BE2C (cell line): ENCODE results near the gene ADCY5.

Experiments
- DNase-seq: peaks from one replicate; pipeline ENCODE4 v3.0.0-alpha.2; 2020
- H3K27me3 ChIP-seq: fragments of 250-450 bp; sonication (Bioruptor Pico); 2 replicates; pipeline ENCODE4 v1.5.1; 2020; ENCODE audit warnings: mild to moderate bottlenecking
- H3K36me3 ChIP-seq: fragments of 250-450 bp; sonication (Bioruptor Pico); 2 replicates; pipeline ENCODE4 v1.5.1; 2020; ENCODE audit warnings: mild to moderate bottlenecking
- H3K4me1 ChIP-seq: fragments of 250-450 bp; sonication (Bioruptor Pico); 2 replicates; pipeline ENCODE4 v1.5.1; 2020
- H3K4me3 ChIP-seq: 2 replicates; pipeline ENCODE4 v1.5.1; 2011; ENCODE audit warnings: low read depth, low read length
- H3K9me3 ChIP-seq: fragments of 250-450 bp; sonication (Bioruptor Pico); 2 replicates; pipeline ENCODE4 v1.5.1; 2020
- TF ChIP-seq, protein P1 (sequence below): IDR thresholded peaks from 2 replicates; pipeline ENCODE4 v1.5.1; 2012; ENCODE audit warnings: mild to moderate bottlenecking, low read depth, low read length

ADCY5 gene

DNA sequence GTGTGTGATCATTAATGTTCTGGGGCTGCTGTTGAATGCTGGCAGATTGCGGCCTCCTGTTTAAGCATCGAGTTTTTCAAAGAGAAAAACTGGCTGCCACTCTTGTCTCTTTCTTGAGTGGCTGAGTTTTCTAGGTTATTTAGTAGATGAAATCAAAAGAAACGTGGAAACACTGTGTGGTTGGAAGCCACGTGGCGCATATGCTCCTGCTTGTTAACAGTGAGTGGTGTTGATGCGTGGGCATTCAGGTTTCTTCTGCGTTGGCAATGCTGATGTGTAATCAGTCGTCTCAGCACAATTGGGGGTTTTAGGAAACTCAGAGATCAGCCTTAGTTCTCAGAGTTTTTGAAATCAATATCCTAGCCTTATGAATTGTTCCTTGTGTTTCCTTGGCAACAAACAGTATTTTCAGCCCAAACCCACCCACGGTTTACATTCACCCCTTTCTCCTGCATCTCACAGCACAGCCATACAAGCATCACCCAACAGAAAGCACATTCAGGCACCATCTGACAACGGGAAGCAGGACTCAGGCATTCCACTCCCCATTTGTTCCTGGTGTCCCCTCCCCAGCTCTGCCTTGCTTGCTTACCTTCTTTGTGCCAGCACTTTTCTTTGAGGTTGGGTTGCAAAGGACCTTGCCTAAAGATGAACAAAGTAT is 172.4 kb downstream of the ADCY5 start:
- no peaks in the 10 kb centered on the region for H3K9me3 ChIP-seq
- TF ChIP-seq, protein P1, sequence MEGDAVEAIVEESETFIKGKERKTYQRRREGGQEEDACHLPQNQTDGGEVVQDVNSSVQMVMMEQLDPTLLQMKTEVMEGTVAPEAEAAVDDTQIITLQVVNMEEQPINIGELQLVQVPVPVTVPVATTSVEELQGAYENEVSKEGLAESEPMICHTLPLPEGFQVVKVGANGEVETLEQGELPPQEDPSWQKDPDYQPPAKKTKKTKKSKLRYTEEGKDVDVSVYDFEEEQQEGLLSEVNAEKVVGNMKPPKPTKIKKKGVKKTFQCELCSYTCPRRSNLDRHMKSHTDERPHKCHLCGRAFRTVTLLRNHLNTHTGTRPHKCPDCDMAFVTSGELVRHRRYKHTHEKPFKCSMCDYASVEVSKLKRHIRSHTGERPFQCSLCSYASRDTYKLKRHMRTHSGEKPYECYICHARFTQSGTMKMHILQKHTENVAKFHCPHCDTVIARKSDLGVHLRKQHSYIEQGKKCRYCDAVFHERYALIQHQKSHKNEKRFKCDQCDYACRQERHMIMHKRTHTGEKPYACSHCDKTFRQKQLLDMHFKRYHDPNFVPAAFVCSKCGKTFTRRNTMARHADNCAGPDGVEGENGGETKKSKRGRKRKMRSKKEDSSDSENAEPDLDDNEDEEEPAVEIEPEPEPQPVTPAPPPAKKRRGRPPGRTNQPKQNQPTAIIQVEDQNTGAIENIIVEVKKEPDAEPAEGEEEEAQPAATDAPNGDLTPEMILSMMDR, result no peak
- no peak overlapping the region for H3K4me3 ChIP-seq
- no peaks in the 10 kb centered on the region for H3K4me1 ChIP-seq
- DNase-seq, result no peak
- no peaks in the 10 kb centered on the region for H3K36me3 ChIP-seq
- H3K27me3 ChIP-seq, result no peaks in the 10 kb centered on the region

DNA sequence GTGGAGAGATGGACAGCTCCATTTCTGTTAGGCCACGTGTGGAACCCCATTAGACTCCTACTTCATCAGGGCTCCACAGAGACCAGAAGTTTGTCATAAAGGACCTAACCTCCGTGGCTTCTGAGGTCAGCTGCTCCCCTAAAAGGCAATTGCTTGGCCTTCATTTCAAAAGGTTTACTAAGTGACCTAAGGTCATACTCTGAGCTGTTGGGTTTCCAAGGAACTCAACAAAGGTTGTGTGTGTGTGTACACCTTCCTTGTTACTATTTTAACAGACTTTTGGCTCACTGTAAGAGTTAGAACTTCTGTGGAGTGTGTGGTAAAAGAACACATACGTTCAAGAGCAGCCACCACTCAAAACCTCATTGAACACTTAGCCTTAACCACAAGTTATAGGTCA is 173.2 kb downstream of the ADCY5 start:
- H3K27me3 ChIP-seq, result no peaks in the 10 kb centered on the region
- TF ChIP-seq, protein P1, result no peak
- no peak for DNase-seq
- H3K4me1 ChIP-seq, result no peaks in the 10 kb centered on the region
- H3K36me3 ChIP-seq, result no peaks in the 10 kb centered on the region
- no peaks in the 10 kb centered on the region for H3K9me3 ChIP-seq
- no peak overlapping the region for H3K4me3 ChIP-seq

DNA sequence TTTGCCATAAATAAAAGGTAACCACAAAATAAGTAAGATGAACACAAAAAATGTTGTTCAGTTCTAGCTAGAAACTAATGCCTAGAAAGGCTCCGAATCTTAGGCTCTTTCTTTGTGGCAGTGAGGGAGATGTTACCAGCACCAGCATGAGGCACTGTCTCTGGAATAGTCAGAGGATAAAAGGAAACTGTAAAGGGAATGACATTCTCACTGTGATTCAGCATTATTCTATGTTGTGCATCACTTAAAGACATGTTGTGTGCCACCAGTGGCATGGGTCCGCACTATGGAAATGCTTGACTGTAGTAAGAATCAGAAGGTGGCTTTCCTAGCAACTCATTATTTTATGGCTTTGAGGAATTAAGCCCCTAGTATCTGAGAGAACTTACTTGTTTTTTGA is 176.3 kb downstream of the ADCY5 start:
- TF ChIP-seq, protein P1, result no peak
- H3K27me3 ChIP-seq, result no peaks in the 10 kb centered on the region
- peaks cover 4% of the 10 kb centered on the region; the same call in 1 of the 2 replicates for H3K36me3 ChIP-seq
- H3K4me1 ChIP-seq, result no peaks in the 10 kb centered on the region
- DNase-seq, result no peak
- no peaks in the 10 kb centered on the region for H3K9me3 ChIP-seq
- no peak overlapping the region for H3K4me3 ChIP-seq

DNA sequence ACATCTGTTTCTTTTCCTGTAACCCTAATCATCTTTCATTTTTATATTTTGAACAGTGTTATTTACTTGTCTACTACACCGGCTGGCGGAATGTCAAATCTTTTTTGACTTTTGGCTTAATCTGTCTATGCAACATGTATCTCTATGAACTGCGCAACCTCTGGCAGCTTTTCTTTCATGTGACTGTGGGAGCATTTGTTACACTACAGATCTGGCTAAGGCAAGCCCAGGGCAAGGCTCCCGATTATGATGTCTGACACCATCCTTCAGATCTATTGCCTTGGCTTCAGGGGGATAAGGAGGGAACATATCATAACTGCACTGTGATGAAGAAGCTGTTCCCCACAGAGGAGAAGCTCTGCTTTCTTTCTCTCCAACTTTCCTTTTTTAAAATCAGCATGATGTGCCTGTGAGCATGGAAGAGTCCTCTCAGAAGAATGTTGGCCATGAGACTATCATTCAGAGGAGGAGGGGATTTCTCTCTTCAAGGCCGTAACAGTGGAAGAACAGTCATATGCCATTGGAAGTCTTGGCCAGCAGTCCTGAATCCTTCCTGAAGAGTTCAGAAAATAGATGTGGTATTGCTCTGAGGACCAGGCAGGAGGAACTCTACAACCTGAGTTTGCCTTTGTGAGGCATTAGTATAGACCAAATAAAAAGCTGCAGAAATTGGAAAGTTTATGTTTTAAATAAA is 177.3 kb downstream of the ADCY5 start:
- no peaks in the 10 kb centered on the region for H3K4me1 ChIP-seq
- H3K4me3 ChIP-seq, result no peak overlapping the region
- DNase-seq, result no peak
- TF ChIP-seq, protein P1, result no peak
- H3K9me3 ChIP-seq, result no peaks in the 10 kb centered on the region
- no peaks in the 10 kb centered on the region for H3K27me3 ChIP-seq
- peaks cover 4% of the 10 kb centered on the region; the same call in 1 of the 2 replicates for H3K36me3 ChIP-seq

DNA sequence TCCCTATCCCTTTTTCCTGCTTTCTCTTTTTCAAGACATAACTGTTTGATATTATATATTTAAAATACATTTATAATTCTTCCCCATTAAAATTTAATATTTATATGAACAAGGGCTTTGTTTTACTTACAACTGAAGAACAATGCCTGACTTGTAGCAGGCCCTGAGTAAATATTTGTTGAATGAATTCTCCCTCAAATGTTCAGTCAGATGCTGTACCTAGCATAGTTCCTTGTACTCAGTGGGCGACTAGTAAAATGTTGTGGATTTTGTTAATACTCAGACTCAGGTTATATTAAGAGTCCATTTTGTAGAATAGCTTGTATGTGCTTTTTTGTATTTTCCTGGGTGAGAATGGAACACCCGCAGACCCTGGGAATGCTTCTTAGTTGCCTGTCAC is 178.1 kb downstream of the ADCY5 start:
- TF ChIP-seq, protein P1, result no peak
- DNase-seq, result no peak
- peaks cover 4% of the 10 kb centered on the region; the same call in 1 of the 2 replicates for H3K36me3 ChIP-seq

DNA sequence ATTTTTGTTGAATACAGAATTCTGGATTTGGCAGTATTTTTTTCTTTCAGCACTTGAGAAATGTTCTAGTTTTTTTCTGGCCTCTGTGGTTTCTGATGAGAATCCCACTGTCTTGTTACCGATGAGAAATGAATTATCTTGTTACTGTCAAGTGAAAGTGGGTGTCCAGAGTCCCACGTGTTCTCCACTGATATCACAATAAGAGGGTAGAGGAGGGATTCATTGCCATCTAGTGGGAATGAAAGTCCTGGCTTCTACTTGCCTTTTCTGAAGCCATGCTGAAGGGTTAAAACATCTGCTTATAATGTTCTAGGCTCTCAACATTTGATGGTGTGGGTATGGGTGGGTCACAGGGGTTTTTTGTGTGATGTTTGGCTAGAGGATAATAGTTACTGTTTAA is 181.1 kb downstream of the ADCY5 start:
- H3K9me3 ChIP-seq, result no peaks in the 10 kb centered on the region
- no peak for DNase-seq
- H3K4me1 ChIP-seq, result no peaks in the 10 kb centered on the region
- peaks cover 4% of the 10 kb centered on the region; the same call in 1 of the 2 replicates for H3K36me3 ChIP-seq
- TF ChIP-seq, protein P1, result peak; percentile 62
- H3K4me3 ChIP-seq, result no peak overlapping the region
- no peaks in the 10 kb centered on the region for H3K27me3 ChIP-seq

More for the DNA sequence above, 178.1 kb downstream of the ADCY5 start:
- H3K4me3 ChIP-seq, result no peak overlapping the region
- H3K9me3 ChIP-seq, result no peaks in the 10 kb centered on the region
- no peaks in the 10 kb centered on the region for H3K27me3 ChIP-seq
- no peaks in the 10 kb centered on the region for H3K4me1 ChIP-seq
